NCI-H2227 treated with DMSO at 0.1 percent for 48 hours (cell line): ENCODE measurements around the gene PDLIM3.

Experiments used
- DNase-seq: peaks from one replicate; lab custom pipeline; 2025; lab: John Stamatoyannopoulos, UW

The PDLIM3 gene

GRCh38 chr4:185471235-185472102, 63.8 kb downstream of the PDLIM3 start, which contains the start of gene CCDC110:
TSS of gene CCDC110 (minus strand) at chr4:185471733. CDS start at chr4:185471683, 50 bp downstream.
- peak; percentile 80 for DNase-seq

- no peak for DNase-seq
Measured at GRCh38 chr4:185470501-185471195, 64.7 kb downstream of the PDLIM3 start.

- DNase-seq, result no peak
Measured at GRCh38 chr4:185469580-185470154, 65.6 kb downstream of the PDLIM3 start.

- DNase-seq, result no peak
Measured at GRCh38 chr4:185468999-185469398, 66.3 kb downstream of the PDLIM3 start.

GRCh38 chr4:185467991-185468390, 67.3 kb downstream of the PDLIM3 start:
- DNase-seq, result no peak

GRCh38 chr4:185467101-185467500, 68.2 kb downstream of the PDLIM3 start:
- no peak for DNase-seq

GRCh38 chr4:185465707-185466106, 69.6 kb downstream of the PDLIM3 start:
- no peak for DNase-seq

- no peak for DNase-seq
Measured at GRCh38 chr4:185464887-185465286, 70.4 kb downstream of the PDLIM3 start.

GRCh38 chr4:185464183-185464582, 71.1 kb downstream of the PDLIM3 start:
- DNase-seq, result peak; percentile 22

GRCh38 chr4:185463541-185463940, 71.8 kb downstream of the PDLIM3 start:
- no peak for DNase-seq

- no peak for DNase-seq
Measured at GRCh38 chr4:185461565-185461964, 73.7 kb downstream of the PDLIM3 start.

GRCh38 chr4:185457136-185457535, 78.2 kb downstream of the PDLIM3 start:
- DNase-seq, result no peak

GRCh38 chr4:185456131-185456530, 79.2 kb downstream of the PDLIM3 start:
- DNase-seq, result no peak
